IPS-NIHi7 (cell line): ENCODE measurements around the gene SLFN13.
"Not testable (repeated sequence)": the region's sequence is repeated elsewhere in the genome, so short reads cannot be mapped to it uniquely, and the experiment has no call there.

Source experiments
- DNase-seq: peaks from one replicate; pipeline ENCODE4 v3.0.0; 2012; ENCODE audit warnings: mixed read lengths; ENCODE audit errors: extremely low spot score

The SLFN13 gene, protein sequence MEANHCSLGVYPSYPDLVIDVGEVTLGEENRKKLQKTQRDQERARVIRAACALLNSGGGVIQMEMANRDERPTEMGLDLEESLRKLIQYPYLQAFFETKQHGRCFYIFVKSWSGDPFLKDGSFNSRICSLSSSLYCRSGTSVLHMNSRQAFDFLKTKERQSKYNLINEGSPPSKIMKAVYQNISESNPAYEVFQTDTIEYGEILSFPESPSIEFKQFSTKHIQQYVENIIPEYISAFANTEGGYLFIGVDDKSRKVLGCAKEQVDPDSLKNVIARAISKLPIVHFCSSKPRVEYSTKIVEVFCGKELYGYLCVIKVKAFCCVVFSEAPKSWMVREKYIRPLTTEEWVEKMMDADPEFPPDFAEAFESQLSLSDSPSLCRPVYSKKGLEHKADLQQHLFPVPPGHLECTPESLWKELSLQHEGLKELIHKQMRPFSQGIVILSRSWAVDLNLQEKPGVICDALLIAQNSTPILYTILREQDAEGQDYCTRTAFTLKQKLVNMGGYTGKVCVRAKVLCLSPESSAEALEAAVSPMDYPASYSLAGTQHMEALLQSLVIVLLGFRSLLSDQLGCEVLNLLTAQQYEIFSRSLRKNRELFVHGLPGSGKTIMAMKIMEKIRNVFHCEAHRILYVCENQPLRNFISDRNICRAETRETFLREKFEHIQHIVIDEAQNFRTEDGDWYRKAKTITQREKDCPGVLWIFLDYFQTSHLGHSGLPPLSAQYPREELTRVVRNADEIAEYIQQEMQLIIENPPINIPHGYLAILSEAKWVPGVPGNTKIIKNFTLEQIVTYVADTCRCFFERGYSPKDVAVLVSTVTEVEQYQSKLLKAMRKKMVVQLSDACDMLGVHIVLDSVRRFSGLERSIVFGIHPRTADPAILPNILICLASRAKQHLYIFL

DNA sequence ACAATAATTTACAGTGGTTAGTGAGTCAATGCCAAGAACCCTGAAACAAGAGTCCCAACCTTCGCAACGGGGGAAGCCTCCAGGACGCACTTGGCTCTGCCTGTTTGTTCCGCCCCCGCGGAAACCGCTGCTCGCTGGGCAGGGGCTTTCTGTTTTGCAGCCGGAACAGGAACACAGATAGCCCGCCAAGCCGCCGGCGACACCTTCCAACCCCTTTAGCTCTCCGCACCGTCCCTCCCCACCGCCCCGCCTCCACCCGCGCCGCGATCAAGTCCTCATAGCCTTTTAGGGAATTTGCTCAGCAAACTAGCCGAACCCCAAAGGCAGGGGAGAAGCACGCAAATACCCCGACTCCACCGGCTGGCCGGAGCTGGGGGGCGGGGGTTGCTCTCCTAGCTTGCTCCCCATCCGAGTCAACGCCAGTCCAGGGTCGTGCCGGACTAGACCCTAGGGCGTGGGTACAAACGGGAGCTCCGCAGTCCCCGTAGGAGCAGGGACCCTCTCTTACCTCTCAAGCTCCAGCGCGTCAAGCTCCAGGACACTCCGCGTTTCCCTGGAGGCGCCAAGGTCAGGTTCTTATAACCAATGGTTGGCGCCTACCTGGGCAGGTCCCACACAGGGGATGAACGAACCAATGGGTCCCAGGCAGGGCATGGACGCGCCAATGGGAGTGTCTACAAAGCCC lies at the start of gene SLFN13:
Gene SLFN13, minus strand, starts transcription at position 553 of the 685 bp plus-strand sequence. CDS start 3,086 bp downstream, outside the sequence.
- peak; percentile 83 for DNase-seq

GRCh38 chr17:35496451-35497290 lies 48.1 kb upstream of the SLFN13 start:
- DNase-seq: peak; percentile 55

- no peak for DNase-seq
Measured at GRCh38 chr17:35493040-35493439, 44.5 kb upstream of the SLFN13 start.

DNA sequence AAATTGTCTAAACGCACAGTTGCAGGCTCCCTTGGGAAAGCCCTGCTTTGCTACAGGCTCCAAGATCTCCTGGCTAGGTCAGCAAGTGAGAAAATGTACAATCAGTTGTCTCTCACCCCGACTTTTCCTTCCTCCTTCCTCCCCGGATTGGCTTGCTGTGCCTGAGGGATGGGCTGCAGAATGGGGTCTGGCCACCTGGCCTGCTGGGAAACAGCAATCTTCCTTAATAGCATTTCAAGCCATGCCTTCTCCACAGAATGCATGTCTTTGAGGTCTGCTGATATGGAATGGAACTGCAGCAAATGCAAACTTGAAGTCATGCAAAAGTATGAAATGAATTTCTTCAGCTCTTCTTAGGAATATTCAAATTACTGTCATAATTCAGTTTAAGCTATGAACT lies 42.9 kb upstream of the SLFN13 start:
- DNase-seq: no peak

DNA sequence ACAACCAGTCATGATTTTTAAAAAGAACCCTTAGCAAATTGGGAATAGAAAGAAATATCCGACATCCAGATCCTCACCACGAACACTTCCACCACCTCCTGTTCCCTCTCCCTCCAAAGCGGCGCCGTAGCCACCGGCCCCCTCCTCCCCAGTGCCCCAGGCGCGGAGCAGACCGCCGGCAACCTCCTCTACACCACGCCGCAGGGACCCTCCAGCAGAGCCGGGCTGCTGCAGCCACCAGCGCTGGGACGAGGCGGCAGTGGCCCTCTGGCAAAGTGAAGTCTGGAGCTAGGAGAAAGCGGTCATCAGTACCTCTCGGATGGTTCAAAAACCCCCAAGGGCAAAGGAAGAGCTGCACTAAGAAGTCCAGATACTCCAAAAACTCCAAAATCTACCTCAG lies 41.4 kb upstream of the SLFN13 start:
- peak; percentile 38 for DNase-seq

DNA sequence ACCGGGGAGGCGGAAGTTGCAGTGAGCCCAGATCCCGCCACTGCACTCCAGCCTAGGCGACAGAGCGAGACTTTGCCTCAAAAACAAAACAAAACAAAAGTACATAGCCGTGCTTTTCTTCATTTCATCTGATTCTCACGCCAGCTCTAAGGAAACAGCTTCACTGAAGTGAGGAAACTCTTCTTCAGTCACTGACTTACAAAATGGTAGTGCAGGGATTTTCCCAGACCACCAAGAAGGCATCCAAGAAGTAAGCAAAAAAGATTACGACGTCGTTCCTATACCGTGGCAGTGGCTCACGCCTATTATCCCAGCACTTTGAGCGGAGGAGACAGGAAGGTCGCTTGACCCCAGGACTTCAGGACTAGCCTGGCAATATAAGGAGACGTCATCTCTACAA lies 40.4 kb upstream of the SLFN13 start:
- no peak for DNase-seq

- DNase-seq: peak; percentile 25
Measured at GRCh38 chr17:35486920-35487732, 38.6 kb upstream of the SLFN13 start.

DNA sequence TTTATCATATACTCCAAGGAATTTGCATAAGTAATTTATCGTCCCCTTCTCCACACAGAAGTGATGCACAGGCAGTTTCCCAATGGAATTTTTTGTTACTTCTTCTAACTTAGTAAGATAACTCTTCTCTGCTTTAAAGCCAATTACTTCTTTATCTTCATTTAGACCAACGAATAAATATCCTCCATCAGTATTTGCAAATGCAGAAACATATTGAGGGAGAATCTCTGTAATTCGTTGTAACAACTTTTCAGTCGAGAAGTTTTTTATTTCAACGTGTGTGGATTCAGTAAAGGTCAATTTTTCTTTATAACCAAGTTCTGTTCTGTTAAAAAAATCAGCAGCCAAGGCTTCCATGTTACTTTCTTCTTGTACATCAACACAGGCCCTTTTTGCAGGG lies 30.7 kb upstream of the SLFN13 start:
- no peak for DNase-seq

DNA sequence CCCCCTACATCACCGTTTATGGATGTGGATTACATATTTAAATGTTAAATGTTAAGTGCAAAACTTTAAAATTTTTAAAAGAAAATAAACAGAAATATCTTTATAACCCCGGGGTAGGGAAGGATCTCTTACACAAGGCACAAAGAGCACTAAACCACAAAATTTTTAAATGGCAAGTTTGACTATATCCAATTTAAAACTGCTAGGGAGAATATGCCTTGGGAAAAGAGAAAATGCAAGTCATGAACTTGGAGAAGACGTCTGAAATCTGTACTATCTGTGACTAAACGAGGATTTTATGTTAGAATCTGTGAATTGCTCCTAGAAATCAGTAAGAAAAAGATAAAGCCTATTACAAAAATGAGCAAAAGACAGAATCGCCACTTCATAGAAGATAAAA lies 28.7 kb upstream of the SLFN13 start:
- no peak for DNase-seq

GRCh38 chr17:35476283-35476820 lies 27.8 kb upstream of the SLFN13 start:
- no peak for DNase-seq

GRCh38 chr17:35468475-35468874 lies 19.9 kb upstream of the SLFN13 start:
- DNase-seq: no peak

DNA sequence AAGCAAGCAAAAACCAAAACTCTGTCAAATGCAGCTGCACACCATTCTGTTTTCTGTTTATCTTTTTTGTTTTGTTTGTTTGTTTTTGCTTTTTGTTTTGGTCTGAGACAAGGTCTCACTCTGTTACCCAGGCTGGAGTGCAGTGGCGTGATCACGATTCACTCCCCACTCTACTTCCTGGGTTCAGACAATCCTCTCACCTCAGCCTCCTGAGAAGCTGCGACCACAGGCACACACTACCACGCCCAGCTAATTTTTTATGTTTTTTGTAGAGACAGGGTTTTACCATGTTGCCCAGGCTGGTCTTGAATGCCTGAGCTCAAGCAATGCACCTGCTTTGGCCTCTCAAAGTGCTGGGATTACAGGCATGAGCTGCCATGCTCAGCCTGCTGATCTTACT lies 19.3 kb upstream of the SLFN13 start:
- DNase-seq: no peak

DNA sequence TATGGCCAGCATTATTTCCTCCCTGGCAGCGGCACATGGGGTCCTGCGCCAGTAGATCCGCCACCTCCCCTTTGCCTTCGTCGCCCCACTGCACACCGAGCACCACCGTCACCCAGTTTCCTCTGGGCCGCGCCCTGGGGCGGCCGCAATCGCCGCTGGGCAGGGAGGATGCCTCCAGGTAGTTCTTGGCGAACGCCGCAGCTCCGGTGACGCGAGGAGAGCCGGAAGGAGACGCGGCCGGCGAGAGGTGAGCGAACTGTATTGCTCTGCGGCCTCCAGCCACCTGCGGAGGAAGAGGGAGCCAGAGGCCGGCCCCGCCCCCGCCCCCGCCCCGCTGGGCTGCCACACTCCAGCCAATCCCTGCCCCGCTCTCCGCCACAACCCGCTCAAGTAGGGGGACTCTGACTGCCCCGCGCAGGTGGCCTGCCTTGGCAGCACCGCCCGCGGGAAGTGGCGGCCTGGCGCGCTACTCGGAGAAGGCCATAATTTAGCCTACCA lies 11.8 kb upstream of the SLFN13 start:
- peak; percentile 97 for DNase-seq

- DNase-seq: not testable (repeated sequence)
Measured at GRCh38 chr17:35454035-35454434, 5.5 kb upstream of the SLFN13 start.

DNA sequence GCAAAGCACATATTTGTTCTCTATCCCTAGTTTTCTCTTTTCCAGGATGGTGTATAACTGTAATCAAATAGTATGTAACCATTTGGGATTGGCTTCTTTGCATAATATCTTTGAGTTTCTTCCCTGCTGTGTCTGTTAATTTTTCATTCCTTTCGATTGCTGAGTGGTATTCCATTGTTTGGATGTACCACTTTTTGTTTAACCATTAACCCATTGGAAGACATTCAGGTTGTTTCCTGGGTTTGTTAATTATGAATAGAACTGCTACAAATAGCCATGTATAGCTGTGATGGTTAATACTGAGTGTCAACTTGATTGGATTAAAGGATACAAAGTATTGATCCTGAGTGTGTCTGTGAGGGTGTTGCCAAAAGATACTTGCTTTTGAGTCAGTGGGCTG lies 4.6 kb upstream of the SLFN13 start:
- DNase-seq: no peak

DNA sequence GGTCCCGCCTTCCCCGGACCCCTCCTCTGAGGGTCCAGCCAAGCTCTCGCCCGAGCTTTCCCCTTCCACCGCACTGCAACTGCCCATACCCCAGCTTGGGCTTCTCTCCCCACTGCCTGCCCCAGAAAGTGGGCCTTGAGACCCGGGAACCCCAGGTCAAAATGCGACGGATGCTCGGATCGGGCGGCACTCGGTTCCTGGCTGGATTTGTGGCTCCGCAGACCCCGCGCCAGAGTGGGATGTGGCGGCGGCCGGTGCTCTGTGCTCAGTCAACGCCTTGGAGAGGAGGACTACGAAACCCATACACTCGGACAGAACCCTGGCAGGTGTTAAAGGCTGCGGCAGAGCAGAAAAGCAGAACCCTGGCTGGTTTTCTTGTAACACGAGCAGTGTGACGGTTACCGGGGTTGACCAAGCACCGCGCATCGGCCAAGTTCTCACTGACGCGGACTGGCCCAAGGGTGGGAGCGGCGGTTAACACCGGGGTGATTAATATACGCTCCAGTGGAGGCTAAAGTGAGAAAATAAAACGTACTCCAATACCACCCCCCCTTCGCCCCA lies 885 bp upstream of the SLFN13 start:
- DNase-seq: peak; percentile 30

- DNase-seq: no peak
Measured at GRCh38 chr17:35448899-35449227, 297 bp upstream of the SLFN13 start.

DNA sequence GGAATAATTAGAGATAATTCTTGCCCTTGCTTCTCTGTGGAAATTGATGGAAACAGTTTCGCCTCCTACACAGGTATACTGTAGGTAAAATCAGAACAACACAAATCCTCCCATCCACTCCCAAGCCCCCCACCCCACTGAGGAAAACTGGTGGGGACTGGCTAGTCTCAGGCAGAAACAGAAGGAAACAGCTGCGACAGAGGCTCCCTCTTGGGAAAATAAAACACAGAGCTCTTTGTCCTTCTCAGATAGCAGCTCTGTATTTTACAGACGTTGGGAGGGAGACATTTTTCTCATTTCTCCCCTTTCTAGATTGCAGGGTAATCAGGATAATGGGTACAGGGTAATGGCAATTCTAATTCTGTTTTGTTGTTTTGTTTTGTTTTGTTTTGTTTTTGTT lies 1.1 kb downstream of the SLFN13 start:
- DNase-seq: no peak

DNA sequence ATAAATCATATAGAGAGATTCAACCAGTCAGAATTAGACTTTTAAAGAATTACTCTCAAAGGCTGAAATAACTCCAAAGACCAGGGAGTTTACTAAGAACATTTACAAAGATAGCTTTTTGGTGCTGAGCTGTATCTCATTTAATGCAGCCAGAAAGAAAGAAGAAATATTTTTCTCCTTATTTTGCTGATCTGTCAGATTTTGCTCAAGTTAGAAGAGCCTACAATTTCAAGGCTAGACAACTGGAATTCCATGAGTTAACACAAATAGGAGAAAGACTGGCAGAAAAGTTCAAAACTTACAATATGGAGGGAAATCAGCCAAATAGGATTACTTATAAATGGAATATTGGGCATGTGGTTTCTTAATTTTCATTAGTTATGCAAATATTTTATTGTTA lies 10.1 kb downstream of the SLFN13 start:
- DNase-seq: no peak
